Measurements from ENCODE around the gene VIL1. TPM values are rescaled to one million over a fixed set of nuclear protein-coding genes. Genes with fewer than 3 reads are reported as not detected.

Gene VIL1
- total RNA-seq, 1 experiment from 2014 or later = 0.26 TPM

- peaks cover 4% of the 10 kb centered on the region; the same call in 1 of the 2 replicates for H3K36me3 ChIP-seq (ENCODE audit: low read depth, low read length)
- POLR2A ChIA-PET (ENCODE audit: unreplicated experiment) = no interaction called here
- peaks cover 4% of the 10 kb centered on the region for H3F3A ChIP-seq (ENCODE audit: low read length, unreplicated experiment)
- CTCF ChIA-PET = no interaction called here
- no peaks in the 10 kb centered on the region for H3K9me3 ChIP-seq (ENCODE audit: low read length)
- no peaks in the 10 kb centered on the region for H3K27me3 ChIP-seq (ENCODE audit: low read length)
- TF ChIP-seq EZH2 (IDR thresholded peaks at IDR 0.05; ENCODE audit: low read length, unreplicated experiment) = no peak
- no peak for TF ChIP-seq CTCF (conservative IDR thresholded peaks at IDR 0.05; ENCODE audit: low read depth, low read length)
- no peak for TF ChIP-seq EZH2phosphoT487 (IDR thresholded peaks at IDR 0.05; ENCODE audit: borderline replicate concordance, low read length)
- no peaks in the 10 kb centered on the region for H3K9me2 ChIP-seq (replicated peaks; ENCODE audit: low read length)
- BruUV-seq (replicated peaks) = no TSS peak
- H3K9ac ChIP-seq (ENCODE audit: low read length) = no peak overlapping the region
- H3K79me2 ChIP-seq (ENCODE audit: low read length) = peaks cover 44% of the 10 kb centered on the region
- peak overlapping the region; percentile 86; the same call in 1 of the 2 replicates for H3K4me3 ChIP-seq (ENCODE audit: low read length)
- ATAC-seq (no peak), DNase-seq (no peak)
- peak overlapping the region; percentile 88 for H3K4me2 ChIP-seq (ENCODE audit: low read length)
- H2AFZ ChIP-seq (ENCODE audit: low read length) = no peak overlapping the region
- no peaks in the 10 kb centered on the region for H4K20me1 ChIP-seq (ENCODE audit: low read length)
- intact Hi-C loops (cut with micrococcal nuclease) = no loop called here
- H3K4me1 ChIP-seq (ENCODE audit: insufficient read depth, low read length) = peaks cover 43% of the 10 kb centered on the region
- no peak overlapping the region for H3K27ac ChIP-seq (ENCODE audit: low read length)
Observed at GRCh38 chr2:218401890-218402289, 17.0 kb upstream of the VIL1 start.

GRCh38 chr2:218402491-218402901, 16.4 kb upstream of the VIL1 start:
- TF ChIP-seq CTCF (conservative IDR thresholded peaks at IDR 0.05; ENCODE audit: low read depth, low read length) (no peak), EZH2phosphoT487 (IDR thresholded peaks at IDR 0.05; ENCODE audit: borderline replicate concordance, low read length) (no peak), EZH2 (IDR thresholded peaks at IDR 0.05; ENCODE audit: low read length, unreplicated experiment) (no peak)
- no peak overlapping the region for H3K4me2 ChIP-seq (ENCODE audit: low read length)
- peaks cover 41% of the 10 kb centered on the region for H3K4me1 ChIP-seq (ENCODE audit: insufficient read depth, low read length)
- no peaks in the 10 kb centered on the region for H3K9me2 ChIP-seq (replicated peaks; ENCODE audit: low read length)
- intact Hi-C loops (cut with micrococcal nuclease) = no loop called here
- no peaks in the 10 kb centered on the region for H4K20me1 ChIP-seq (ENCODE audit: low read length)
- POLR2A ChIA-PET (ENCODE audit: unreplicated experiment) = no interaction called here
- peaks cover 4% of the 10 kb centered on the region; the same call in 1 of the 2 replicates for H3K36me3 ChIP-seq (ENCODE audit: low read depth, low read length)
- H3F3A ChIP-seq (ENCODE audit: low read length, unreplicated experiment) = no peaks in the 10 kb centered on the region
- ATAC-seq = no peak
- no TSS peak for BruUV-seq (replicated peaks)
- CTCF ChIA-PET = no interaction called here
- no peak for DNase-seq
- H3K4me3 ChIP-seq (ENCODE audit: low read length) = no peak overlapping the region
- H3K9me3 ChIP-seq (ENCODE audit: low read length) = no peaks in the 10 kb centered on the region
- H2AFZ ChIP-seq (ENCODE audit: low read length) = no peak overlapping the region
- peaks cover 43% of the 10 kb centered on the region for H3K79me2 ChIP-seq (ENCODE audit: low read length)
- no peak overlapping the region for H3K9ac ChIP-seq (ENCODE audit: low read length)
- no peak overlapping the region for H3K27ac ChIP-seq (ENCODE audit: low read length)
- H3K27me3 ChIP-seq (ENCODE audit: low read length) = no peaks in the 10 kb centered on the region

GRCh38 chr2:218402911-218403411, 16.0 kb upstream of the VIL1 start:
- Histone ChIP-seq H3K27ac (ENCODE audit: low read length) (no peak overlapping the region), H3K4me2 (ENCODE audit: low read length) (no peak overlapping the region), H3K4me3 (ENCODE audit: low read length) (no peak overlapping the region), H3K79me2 (ENCODE audit: low read length) (peaks cover 38% of the 10 kb centered on the region), H3K36me3 (ENCODE audit: low read depth, low read length) (peaks cover 4% of the 10 kb centered on the region; the same call in 1 of the 2 replicates), H3F3A (ENCODE audit: low read length, unreplicated experiment) (no peaks in the 10 kb centered on the region), H3K9me2 (replicated peaks; ENCODE audit: low read length) (no peaks in the 10 kb centered on the region), H3K9me3 (ENCODE audit: low read length) (no peaks in the 10 kb centered on the region), H3K4me1 (ENCODE audit: insufficient read depth, low read length) (peaks cover 36% of the 10 kb centered on the region), H2AFZ (ENCODE audit: low read length) (no peak overlapping the region), H4K20me1 (ENCODE audit: low read length) (no peaks in the 10 kb centered on the region), H3K27me3 (ENCODE audit: low read length) (no peaks in the 10 kb centered on the region), H3K9ac (ENCODE audit: low read length) (no peak overlapping the region)
- POLR2A ChIA-PET (ENCODE audit: unreplicated experiment) = no interaction called here
- intact Hi-C loops (cut with micrococcal nuclease) = no loop called here
- CTCF ChIA-PET = no interaction called here
- ATAC-seq (no peak), DNase-seq (no peak)
- TF ChIP-seq EZH2 (IDR thresholded peaks at IDR 0.05; ENCODE audit: low read length, unreplicated experiment) (no peak), EZH2phosphoT487 (IDR thresholded peaks at IDR 0.05; ENCODE audit: borderline replicate concordance, low read length) (no peak), CTCF (conservative IDR thresholded peaks at IDR 0.05; ENCODE audit: low read depth, low read length) (no peak)
- BruUV-seq (replicated peaks) = no TSS peak
